ENCODE data around the gene PRKAA1.
"Not testable (repeated sequence)": the region's sequence is repeated elsewhere in the genome, so short reads cannot be mapped to it uniquely, and the experiment has no call there.

- TF ChIP-seq TAF1 (IDR thresholded peaks at IDR 0.05; ENCODE audit: borderline replicate concordance, low read depth, low read length); POLR2A (IDR thresholded peaks at IDR 0.05; ENCODE audit: low read depth, low read length): not testable (repeated sequence)
Measured at GRCh38 chr5:40710575-40710974, 87.6 kb downstream of the PRKAA1 start.

Measured in GM12892 (cell line).